Sigmoid colon (tissue), 4 donors: ENCODE measurements around the gene KCNG2.

Source experiments
- CTCF ChIP-seq, 4 experiments: fragments of 450-650 bp in 3 of 4; fragments of 200-600 bp in 1 of 4; IDR thresholded peaks; one replicate each; pipeline ENCODE4 v1.5.1; 2016 to 2019; ENCODE audit warnings: antibody characterized with exemption in 4 of 4, mild to moderate bottlenecking in 3 of 4, moderate library complexity in 2 of 4
- POLR2AphosphoS5 ChIP-seq, 4 donors: sonication (generic); formaldehyde crosslinking; IDR thresholded peaks; one replicate each; pipeline ENCODE4 v1.6.1; 2017; ENCODE audit warnings: antibody characterized with exemption in 4 of 4

- TF ChIP-seq CTCF (IDR thresholded peaks at IDR 0.05): no peak
- TF ChIP-seq POLR2AphosphoS5 (IDR thresholded peaks at IDR 0.05): no peak
Measured at GRCh38 chr18:79897940-79898625, 100.3 kb downstream of the KCNG2 start.
